Endometrial microvascular endothelial cells (primary cell): ENCODE measurements around the gene FRMD5. TPM values are rescaled to one million over a fixed set of nuclear protein-coding genes. Genes with fewer than 3 reads are reported as not detected.

Source experiments
- in situ Hi-C: cut with HindIII; loops from 2 replicates; pipeline ENCODE4 v1.10.0; 2017; ENCODE audit warnings: low sequenced_read_pairs, low pct_unique_long_range_greater_than_20kb; ENCODE audit errors: inconsistent ontology term
- total RNA-seq: library from RNA; depleted of rRNA; stranded (reverse); fragments of >200 nt; gene quantifications from one replicate; pipeline ENCODE4 v1.2.3, GENCODE V29; 2015; ENCODE audit errors: inconsistent ontology term

The FRMD5 gene
- total RNA-seq, result 0.28 TPM

GRCh38 chr15:44195151-44195740, at the start of gene FRMD5:
Gene FRMD5, minus strand, starts transcription at chr15:44195271.
- in situ Hi-C loops, result no loop called here

GRCh38 chr15:44243829-44244228, 48.8 kb upstream of the FRMD5 start:
- in situ Hi-C loops, result no loop called here

GRCh38 chr15:44243141-44243540, 48.1 kb upstream of the FRMD5 start:
- in situ Hi-C loops, result no loop called here

GRCh38 chr15:44231842-44232241, 36.8 kb upstream of the FRMD5 start:
- in situ Hi-C loops, result no loop called here

- in situ Hi-C loops, result loop anchor here (10.0 kb wide), 1 partner anchor 324 kb away; no protein-coding TSS in a partner anchor
Observed at GRCh38 chr15:44229301-44229700, 34.2 kb upstream of the FRMD5 start.

- in situ Hi-C loops, result loop anchor here (10.0 kb wide), 1 partner anchor 323 kb away; no protein-coding TSS in a partner anchor
Observed at GRCh38 chr15:44227584-44227983, 32.5 kb upstream of the FRMD5 start.

- in situ Hi-C loops, result loop anchor here (10.0 kb wide), 1 partner anchor 322 kb away; no protein-coding TSS in a partner anchor
Observed at GRCh38 chr15:44227001-44227400, 31.9 kb upstream of the FRMD5 start.

- in situ Hi-C loops, result loop anchor here (10.0 to 25.0 kb wide), 2 partner anchors 160 to 318 kb away; no protein-coding TSS in a partner anchor
Observed at GRCh38 chr15:44222478-44222877, 27.4 kb upstream of the FRMD5 start.

GRCh38 chr15:44219073-44219472, 24.0 kb upstream of the FRMD5 start:
- in situ Hi-C loops, result loop anchor here (25.0 kb wide), 1 partner anchor 157 kb away; no protein-coding TSS in a partner anchor

GRCh38 chr15:44216958-44217357, 21.9 kb upstream of the FRMD5 start:
- in situ Hi-C loops, result loop anchor here (25.0 kb wide), 1 partner anchor 155 kb away; no protein-coding TSS in a partner anchor

- in situ Hi-C loops, result loop anchor here (25.0 kb wide), 1 partner anchor 153 kb away; no protein-coding TSS in a partner anchor
Observed at GRCh38 chr15:44215594-44215993, 20.5 kb upstream of the FRMD5 start.

- in situ Hi-C loops, result loop anchor here (25.0 kb wide), 1 partner anchor 147 kb away; no protein-coding TSS in a partner anchor
Observed at GRCh38 chr15:44208956-44209355, 13.9 kb upstream of the FRMD5 start.

GRCh38 chr15:44207643-44208042, 12.6 kb upstream of the FRMD5 start:
- in situ Hi-C loops, result loop anchor here (25.0 kb wide), 1 partner anchor 145 kb away; no protein-coding TSS in a partner anchor

GRCh38 chr15:44199393-44199792, 4.3 kb upstream of the FRMD5 start:
- in situ Hi-C loops, result no loop called here

GRCh38 chr15:44194323-44195150, 534 bp downstream of the FRMD5 start:
- in situ Hi-C loops, result no loop called here

GRCh38 chr15:44193651-44194322, 1.3 kb downstream of the FRMD5 start:
- in situ Hi-C loops, result no loop called here

GRCh38 chr15:44188795-44189194, 6.3 kb downstream of the FRMD5 start:
- in situ Hi-C loops, result no loop called here

- in situ Hi-C loops, result no loop called here
Observed at GRCh38 chr15:44186705-44187104, 8.4 kb downstream of the FRMD5 start.

- in situ Hi-C loops, result no loop called here
Observed at GRCh38 chr15:44183363-44183762, 11.7 kb downstream of the FRMD5 start.
